GM18498 (cell line): ENCODE measurements around the gene OXA1L.
"Not testable (repeated sequence)": the region's sequence is repeated elsewhere in the genome, so short reads cannot be mapped to it uniquely, and the experiment has no call there.

Source experiments
- ATAC-seq: cut with Tn5 transposase; IDR thresholded peaks from one replicate; pipeline ENCODE4 v1.9.1; 2021; ENCODE audit warnings: mild to moderate bottlenecking, moderate library complexity; ENCODE audit not compliant: unreplicated experiment

OXA1L gene

GRCh38 chr14:22767323-22767589 is 768 bp downstream of the OXA1L start:
- no peak for ATAC-seq

GRCh38 chr14:22768947-22769346 is 2.5 kb downstream of the OXA1L start:
- ATAC-seq = no peak

DNA sequence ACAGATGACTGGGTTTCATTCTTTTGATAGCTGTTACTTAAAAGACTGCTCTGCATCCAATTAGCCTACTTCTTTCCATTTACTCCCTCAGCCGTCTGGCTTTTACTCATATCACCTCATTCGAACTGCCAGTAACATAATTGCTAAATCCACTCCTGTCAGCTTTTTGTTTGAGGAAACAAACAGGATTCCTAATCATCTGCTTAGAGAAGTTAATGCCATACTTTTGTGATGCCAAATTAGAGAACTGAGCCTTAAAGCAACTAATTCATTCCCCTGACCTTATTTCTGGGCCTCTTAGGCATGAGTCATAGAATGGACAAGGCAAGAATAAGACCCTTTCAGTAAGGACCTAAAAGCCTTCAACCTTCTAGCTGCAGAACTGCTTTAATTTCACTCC is 2.9 kb downstream of the OXA1L start:
- no peak for ATAC-seq

- ATAC-seq = no peak
Observed at GRCh38 chr14:22770481-22771187, 4.1 kb downstream of the OXA1L start.

- no peak for ATAC-seq
Observed at GRCh38 chr14:22772725-22773124, 6.2 kb downstream of the OXA1L start.

- no peak for ATAC-seq
Observed at GRCh38 chr14:22773162-22774010, 6.9 kb downstream of the OXA1L start.

GRCh38 chr14:22774011-22774706 is 7.7 kb downstream of the OXA1L start:
- no peak for ATAC-seq

DNA sequence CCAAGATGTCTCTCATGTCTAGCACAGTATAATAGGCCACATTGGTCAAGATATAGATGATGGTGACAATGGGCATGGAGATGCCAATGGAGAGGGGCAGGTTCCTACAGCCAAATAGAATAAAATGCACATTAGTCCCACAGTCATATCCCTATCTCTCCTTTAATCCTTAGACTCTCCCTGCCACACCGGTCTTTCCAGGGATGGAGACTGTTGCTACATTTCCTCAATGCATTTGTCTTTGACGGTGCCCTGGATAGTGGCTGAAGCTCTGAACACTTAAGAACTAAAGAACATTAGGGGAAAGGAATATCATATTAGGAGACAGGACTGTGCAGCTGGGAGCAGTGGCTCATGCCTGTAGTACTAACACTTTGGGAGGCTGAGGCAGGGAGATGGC is 9.7 kb downstream of the OXA1L start:
- no peak for ATAC-seq

DNA sequence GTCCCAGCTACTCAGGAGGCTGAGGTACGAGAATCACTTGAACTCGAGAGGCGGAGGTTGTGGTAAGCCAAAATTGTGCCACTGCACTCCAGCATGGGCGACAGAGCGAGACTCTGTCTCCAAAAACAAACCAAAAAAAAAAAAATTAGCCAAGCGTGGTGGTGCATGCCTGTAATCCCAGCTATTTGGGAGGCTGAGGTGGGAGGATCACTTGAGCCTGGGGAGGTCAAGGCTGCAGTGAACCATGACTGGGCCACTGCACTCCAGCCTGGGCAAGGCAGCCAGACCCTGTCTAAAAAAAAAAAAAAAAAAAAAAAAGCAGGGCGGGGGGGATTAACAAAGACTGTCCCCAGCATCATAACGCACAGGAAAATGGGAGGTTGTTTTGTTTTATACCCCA is 10.4 kb downstream of the OXA1L start:
- ATAC-seq = not testable (repeated sequence)

DNA sequence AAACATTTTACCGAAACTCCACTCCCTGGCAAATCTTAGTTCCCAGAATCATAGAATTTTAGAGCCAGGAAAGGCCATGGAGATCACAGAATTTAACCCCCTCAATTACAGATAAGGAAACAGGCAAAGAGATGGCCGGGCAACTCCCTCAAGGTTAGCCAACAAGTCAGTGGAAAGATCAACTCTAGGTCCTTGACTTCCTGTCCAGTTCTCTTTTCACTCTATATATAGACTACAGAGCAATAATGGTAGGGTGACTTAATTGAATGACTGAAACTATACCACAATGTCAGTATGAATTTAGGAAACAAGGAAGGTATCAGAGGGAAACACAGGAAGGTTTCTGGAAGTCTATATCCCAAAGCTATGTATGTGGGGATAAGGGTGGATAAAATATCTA is 11.6 kb downstream of the OXA1L start:
- ATAC-seq = no peak

DNA sequence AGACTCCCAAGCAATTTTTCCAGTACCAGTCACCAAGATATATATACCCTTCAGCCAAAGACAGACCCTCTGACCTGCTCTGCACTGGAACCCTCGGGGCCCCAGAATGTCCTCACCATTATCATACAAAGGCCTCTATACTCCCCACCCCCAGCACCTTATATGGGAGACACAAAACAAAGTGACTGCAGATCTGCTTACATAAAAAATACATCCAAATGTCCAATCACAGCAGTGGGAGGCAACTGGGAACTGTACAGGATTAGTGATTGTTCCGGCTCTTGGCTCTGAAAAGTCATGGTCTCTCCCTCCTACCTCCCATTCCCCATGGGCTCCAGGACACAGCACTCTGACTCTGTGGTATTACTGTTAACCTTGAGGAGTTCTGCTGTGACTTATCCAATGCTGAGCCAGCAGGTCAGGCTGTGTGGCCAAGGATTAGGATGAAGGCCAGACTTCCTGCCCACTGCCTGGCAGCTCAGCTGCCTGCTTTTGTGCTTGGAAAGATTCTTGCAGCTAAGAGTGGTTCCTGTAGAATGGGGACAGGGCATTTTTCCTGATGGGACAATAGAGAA is 13.7 kb downstream of the OXA1L start:
- no peak for ATAC-seq

DNA sequence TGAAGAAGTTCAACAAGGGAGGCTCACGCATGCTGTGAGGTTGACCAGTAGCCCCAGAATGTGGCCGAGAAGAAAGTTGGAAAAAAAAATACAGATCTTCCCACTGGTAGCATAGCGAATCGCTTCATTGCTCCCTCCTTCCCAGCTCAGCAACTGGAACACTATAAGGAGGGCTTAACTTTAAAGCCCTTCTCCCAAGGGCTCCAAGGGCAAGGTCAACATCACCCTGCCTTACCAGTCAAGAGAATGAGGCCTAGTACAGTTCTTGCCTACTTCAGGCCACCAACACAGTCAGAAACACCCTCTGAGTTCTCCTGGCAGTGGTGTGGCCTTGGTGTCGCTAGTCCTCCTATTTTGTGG is 14.4 kb downstream of the OXA1L start:
- ATAC-seq = no peak

DNA sequence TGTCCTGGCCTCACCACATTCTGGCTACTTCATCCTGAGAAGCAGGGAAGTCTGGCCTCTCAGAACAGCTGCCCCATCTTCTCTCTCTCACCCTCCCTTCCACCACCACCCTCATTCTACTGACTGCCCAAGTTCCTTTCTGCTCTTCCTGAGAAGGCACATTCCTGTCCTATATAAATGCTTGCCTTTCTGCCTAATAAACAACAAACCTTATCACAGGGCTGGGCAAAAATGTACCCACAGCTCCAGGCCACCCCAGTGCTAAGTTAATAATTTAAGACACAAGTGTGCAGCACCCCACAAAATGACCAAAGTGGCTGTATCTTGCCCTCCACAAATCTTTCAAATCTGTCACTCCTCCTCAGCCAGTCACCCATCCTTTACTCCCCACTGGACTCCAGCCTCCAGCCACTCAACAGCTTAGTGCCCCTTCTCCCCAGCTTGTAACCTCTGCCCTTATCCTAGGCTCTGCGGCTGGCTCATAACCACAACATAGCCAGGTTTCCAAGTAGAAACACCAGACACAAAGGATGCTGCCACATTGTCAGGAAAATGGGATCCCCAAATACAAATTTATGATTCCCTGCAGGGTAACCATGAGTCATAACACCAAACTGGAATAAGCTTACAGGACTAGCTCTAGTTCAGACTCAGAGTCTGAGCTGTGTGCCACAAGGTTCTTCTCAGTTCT is 15.0 kb downstream of the OXA1L start:
- no peak for ATAC-seq

DNA sequence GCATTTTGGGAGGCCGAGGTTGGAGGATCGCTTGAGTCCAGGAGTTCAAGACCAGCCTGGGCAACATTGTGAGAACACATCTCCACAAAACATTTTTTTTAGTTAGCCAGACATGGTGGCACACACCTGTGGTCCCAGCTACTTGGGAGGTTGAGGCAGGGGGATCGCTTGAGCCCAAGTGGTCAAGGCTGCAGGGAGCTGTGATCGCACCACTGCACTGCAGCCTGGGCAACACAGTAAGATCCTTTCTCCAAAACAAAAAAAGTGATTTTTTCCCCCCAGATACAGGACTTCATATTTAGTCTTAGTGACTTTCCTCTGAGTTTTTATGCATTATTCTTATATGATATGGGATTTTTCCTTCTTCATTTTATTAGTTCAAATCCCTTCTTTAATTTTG is 20.2 kb downstream of the OXA1L start:
- no peak for ATAC-seq

DNA sequence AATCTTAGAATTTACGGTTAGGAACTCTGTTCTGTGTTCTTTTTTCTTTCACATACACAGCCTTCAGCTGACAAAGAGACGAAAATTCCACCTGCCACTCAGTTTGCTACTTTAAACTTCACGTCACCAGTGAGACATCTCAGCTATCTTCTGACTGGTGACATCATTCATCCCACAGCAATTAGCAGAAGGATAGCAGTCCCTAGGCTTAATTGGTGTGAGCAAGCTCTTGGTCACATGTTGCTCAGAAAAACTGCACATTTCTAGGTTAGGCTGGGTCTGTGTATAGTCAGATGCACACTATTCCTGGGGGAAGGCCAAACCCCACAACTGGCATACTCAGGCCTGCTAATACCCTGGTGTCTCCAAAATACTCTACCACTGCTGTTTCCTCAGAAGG is 24.8 kb downstream of the OXA1L start:
- no peak for ATAC-seq

- no peak for ATAC-seq
Observed at GRCh38 chr14:22792158-22792557, 25.7 kb downstream of the OXA1L start.

GRCh38 chr14:22793550-22793949 is 27.1 kb downstream of the OXA1L start:
- not testable (repeated sequence) for ATAC-seq

DNA sequence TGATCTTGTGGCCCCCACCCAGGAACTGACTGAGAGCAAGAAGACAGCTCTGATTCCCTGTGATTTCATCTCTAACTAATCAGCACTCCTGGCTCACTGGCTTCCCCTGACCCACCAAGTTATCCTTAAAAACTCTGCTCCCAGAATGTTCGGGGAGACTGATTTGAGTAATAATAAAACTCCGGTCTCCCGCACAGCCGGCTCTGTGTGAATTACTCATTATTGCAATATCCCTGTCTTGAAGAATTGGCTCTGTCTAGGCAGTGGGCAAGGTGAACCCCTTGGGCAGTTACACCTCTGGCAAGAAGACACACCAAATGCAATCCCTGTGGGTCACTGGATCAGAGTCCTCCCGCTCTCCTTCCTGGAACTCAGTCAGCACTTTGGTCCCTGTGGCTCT is 27.5 kb downstream of the OXA1L start:
- no peak for ATAC-seq

- peak; percentile 42 for ATAC-seq
Observed at GRCh38 chr14:22794551-22794951, 28.1 kb downstream of the OXA1L start.

GRCh38 chr14:22796087-22796707 is 29.7 kb downstream of the OXA1L start:
- peak; percentile 58 for ATAC-seq
